GM21423 (cell line): Measurements from ENCODE around the gene PLEKHB1.

ENCODE experiments used
- ATAC-seq: cut with Tn5 transposase; IDR thresholded peaks from one replicate; pipeline ENCODE4 v1.9.1; 2021; ENCODE audit warnings: mild to moderate bottlenecking, moderate library complexity; ENCODE audit not compliant: unreplicated experiment

The PLEKHB1 gene, protein sequence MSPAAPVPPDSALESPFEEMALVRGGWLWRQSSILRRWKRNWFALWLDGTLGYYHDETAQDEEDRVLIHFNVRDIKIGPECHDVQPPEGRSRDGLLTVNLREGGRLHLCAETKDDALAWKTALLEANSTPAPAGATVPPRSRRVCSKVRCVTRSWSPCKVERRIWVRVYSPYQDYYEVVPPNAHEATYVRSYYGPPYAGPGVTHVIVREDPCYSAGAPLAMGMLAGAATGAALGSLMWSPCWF

DNA sequence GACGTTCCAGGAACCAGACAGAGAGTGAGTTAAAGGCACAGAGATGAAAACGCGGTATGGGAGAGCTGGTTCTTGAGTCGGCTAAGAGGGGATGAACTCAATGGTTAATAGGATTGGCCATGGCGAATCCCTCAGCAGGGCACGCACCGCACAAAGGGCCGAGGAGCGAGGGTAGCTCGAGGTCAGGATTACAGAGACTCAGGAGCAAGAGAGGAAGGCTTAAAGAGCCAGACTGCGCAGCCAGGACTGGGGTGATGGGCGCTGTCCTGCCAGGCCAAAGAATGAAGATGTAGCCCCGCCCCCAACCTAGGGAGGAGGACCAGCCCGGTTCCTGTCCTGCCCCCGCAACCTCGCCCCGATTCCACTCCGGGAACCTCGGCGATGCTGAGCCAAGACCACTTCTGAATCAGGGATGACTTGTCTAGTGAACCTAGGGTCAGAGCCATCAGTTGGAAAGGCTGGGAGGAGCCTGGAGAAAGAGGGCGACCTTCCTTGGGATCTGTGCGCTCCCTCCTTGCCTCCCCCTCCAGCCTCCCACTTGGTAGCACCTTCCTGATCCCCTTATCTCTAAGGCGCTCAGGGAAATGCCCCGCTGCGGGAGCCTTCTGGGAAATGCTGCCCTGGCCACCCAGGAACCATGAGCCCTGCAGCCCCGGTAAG is at the start of gene PLEKHB1:
Gene PLEKHB1, plus strand, starts transcription at position 610 of the 660 bp plus-strand sequence. Its CDS starts 28 bp downstream, at position 638.
- no peak for ATAC-seq

DNA sequence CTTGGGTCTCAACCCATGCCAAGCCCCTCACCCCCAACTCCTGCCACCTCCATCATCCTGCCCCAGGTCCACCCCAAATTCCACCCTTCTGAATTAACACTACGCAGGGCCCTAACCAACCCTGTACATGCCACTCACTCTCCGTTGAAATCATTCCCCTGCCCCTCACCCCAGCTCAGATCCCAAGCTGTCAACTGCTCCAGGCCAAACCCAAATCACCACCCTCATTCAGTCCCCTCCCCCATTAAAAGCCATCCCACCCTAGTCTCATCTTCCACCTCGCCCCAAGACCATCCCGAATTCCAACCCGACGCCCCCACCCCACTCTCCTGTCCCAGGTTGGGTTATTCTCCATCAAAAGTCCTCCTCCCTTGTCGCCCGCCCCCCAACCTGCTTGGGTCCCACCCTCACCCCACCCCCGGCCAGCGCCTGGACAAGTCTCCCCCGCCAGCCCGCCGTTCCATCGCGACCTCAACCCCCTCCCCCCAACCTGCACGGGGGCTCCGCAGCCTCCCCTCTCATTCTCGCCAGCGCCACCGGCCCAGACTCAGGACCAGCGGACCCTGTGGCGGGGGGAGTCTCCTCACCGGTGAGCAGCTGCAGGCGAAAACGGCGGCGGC is 48.9 kb upstream of the PLEKHB1 start:
- no peak for ATAC-seq

DNA sequence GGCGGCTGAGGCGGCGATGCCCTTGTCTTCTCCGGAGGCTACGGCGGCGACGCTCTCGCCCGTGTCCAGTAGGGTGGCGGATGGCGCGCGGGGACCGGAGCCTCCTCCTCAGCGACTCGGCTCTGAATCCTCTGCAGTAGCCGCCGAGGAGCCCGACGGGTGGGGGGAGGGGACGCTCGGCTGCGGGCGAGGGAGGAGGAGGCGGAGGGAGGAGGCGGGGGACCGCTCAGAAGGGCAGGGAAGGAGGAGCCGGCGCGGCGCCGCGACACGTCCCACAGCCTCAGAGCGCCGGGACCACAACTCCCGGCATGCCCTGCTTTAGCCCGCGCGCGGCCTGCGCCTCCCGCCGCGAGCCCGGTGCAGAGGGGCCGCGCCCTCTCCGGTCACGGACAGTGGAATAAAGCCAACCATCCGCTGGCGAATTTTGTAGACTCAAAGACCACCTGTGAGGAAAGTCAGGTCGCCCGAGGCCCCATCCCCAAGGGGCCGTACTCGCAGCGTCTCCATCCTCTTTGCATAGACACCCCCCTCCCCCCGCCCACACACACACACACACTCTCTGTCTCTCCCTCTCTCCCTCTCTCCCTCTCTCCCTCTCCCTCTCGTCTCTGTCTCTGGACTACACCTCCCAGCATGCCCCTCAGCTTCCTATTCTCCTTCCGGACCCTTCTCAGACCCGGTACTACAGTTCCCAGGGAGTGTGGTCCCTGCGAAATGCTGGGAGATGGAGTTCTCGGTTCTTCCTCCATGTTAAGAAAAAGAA is 48.2 kb upstream of the PLEKHB1 start, which contains the start of gene FAM168A:
Gene FAM168A, minus strand, starts transcription at position 157 of the 763 bp plus-strand sequence. CDS start 129,638 bp downstream, outside the sequence.
- ATAC-seq: peak; percentile 88

DNA sequence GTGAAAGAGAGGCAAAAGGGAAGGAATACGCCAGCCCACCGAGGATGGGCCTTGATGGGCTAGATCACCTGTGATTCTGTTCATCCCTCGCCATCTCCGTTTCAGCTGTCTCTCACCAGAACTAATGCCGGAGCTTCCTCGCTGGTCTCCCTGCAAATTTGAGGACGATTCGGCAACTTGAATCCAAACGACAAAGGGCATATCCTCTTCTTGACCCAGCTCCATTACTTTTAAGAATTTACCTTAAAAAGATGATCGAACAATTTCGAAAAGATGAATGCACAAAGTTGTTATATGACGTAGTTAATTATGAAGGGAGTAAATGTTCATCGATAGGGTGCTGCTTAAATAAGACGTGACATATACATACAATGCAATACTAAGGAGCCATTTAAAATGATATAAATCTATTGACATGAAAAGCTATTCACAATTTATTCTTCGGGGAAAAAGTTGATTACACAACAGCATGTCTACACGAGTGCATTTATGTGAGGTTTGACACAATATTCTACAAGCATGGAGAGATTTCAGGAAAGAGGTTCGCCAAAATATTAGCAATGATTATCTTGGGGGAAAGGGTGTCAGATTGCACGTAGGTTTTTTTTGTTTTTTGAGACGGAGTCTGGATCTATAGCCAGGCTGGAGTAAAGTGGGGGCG is 47.5 kb upstream of the PLEKHB1 start:
- no peak for ATAC-seq

DNA sequence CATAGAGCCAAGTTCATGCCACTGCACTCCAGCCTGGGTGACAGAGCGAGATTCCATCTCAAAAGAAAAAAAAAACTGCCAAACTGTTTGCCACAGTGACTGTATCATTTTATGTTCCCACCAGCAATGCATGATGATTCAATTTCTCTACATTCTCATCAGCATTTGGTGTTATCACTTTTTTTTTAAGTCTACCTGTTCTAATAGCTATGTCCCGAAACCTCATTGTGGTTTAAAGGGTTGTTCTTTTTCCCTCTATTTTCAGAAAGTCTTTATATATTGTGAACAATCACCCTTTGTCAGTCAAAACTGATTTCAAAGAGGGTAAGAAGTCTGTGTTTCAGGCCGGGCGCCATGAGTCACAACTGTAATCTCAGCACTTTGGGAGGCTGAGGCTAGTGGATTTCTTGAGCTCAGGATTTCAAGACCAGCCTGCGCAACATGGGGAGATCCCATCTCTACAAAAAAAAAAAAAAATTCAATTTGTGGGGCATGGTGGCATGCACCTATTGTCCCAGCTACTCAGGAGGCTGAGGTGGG is 33.7 kb upstream of the PLEKHB1 start:
- no peak for ATAC-seq

DNA sequence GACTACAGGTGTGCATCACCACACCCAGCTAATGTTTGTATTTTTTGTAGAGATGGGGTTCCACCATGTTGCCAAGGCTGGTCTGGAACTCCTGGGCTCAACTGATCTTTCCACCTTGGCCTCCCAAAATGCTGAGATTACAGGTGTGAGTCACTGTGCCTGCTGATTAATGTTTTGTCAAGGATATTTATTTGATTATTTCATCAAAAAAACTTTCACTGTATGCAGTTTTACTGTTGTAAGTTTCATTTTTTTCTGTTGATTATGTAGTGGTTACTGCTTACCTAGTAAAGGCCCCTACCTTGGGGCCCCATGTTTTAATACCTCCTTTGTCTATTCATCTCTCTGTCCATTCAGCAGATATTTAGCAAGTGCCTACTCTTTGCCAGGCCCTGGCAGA is 31.8 kb upstream of the PLEKHB1 start:
- no peak for ATAC-seq

DNA sequence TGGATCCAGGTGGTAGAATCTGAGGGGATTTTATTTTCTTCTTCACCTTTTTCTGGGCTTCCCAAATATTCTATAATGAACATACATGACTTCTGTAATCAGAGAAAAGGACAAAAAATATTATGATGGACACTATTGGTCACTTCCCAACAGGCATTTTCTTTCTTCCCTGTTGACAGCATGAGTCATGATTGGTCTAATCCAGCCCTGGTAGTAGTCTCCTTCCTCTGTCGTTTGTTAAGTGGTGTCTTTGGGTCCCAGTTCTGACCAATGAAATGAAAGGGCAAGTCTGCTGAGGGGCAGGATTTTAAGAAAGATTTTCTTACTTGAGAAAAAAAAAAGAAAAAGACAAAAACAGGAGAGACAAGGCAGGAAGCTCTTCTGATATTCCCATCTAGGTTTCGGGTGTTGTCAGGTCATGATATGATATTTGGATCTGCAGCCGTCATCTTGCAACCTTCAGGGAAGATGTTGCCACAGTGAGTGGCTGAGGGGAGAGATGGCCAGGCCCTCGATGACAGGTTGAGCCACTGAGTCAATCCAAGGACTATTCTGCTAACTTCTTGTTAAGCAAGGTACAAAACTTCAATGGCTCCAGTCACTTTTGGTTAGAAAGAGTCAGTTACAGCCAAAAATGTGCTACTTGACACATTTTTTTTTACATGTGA is 23.3 kb upstream of the PLEKHB1 start:
- no peak for ATAC-seq

DNA sequence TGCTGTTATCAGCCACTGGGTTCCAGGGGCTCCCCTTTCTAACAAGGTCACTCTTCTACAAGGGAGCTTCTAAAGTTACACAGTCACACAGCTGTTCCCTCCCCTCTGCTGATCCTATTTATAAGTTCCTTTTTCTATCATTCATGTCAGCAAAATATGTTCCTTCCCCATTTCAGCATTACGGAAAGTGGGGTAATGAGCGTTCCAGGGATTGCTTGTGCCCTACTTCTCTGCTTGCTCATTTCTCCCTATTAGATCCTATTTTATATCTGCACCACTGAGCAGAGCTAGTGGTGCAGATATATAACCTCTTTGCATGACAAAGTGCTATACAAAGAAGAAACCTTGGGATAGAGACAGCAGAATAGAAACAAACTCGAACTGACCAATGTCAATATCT is 22.7 kb upstream of the PLEKHB1 start:
- no peak for ATAC-seq

DNA sequence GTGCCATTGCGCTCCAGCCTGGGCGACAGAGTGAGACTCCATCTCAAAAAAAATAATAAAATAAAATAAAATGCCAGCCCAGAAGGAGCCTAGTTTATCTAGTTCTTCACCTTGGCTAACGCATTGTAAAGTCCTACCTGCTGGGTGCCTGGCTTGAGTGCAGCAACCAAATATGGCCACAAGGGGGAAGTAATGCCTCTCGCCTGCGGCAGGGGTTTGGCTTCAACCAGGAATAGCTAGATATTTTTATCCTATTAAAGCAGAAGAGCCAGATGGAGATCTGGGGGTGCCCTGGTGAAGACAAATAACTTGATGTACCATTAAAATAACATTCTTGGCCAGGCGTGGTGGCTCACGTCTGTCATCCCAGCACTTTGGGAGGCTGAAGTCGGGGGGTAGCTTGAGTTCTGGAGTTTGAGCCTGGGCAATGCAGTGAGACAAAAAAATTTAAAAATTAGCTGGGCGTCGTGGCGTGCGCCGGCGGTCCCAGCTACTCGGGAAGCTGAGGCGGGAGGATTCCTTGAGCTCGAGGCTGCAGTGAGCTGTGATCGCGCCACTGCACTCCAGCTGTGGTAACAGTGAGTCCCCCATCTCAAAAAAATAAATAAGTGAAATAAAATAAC is 20.6 kb upstream of the PLEKHB1 start:
- ATAC-seq: no peak

DNA sequence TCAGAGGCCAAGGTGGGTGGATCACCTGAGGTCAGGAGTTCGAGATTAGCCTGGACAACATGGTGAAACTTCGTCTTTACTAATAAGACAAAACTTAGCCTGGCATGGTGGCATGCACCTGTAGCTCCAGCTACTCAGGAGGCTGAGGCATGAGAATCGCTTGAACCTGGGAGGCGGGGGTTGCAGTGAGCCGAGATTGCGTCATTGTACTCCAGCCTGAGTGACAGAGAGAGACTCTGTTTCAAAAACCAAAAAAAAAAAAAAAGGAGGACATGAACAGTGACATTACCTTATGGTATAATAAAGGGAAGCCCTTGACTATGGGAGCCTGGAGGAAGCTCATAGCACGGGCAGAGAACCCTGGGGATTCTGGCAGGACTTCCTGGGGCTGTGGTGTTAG is 16.5 kb upstream of the PLEKHB1 start:
- no peak for ATAC-seq

DNA sequence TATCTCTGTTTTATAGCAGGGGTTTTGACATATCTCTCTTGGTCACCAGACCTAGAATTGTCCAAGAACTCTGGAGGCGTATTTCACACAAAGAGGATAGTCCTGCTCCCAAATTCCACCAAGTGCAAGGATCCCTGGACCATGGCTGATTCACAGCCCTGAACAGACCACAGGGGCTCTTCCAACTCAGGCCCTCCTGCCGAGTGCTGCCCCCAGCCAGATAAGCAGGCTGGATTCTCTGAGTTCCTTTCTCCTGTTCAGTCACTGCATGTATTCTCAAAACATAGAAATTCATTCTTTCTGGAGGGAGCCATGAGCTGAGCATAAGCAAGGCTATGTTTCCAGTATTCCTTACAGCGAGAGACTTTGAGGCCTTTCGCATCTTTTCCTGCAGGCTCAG is 13.4 kb upstream of the PLEKHB1 start:
- ATAC-seq: no peak

DNA sequence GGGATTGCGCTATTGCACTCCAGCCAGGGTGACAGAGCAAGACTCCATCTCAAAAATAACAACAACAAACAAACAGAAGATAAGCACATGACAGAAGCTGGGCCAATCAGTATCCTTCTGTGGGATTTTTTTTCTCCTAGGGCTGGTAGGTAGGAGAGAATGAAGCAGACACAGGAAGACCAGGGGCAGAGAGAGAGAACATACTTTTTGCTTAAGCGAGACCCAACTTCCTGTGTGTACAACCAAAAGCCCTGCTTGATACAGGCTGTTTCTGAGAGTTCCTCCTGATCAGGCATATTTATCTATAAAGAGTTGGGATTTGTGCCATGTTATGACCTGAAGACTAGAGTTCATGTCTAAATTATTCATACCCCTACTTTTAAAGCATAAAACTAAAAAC is 12.4 kb upstream of the PLEKHB1 start:
- no peak for ATAC-seq

DNA sequence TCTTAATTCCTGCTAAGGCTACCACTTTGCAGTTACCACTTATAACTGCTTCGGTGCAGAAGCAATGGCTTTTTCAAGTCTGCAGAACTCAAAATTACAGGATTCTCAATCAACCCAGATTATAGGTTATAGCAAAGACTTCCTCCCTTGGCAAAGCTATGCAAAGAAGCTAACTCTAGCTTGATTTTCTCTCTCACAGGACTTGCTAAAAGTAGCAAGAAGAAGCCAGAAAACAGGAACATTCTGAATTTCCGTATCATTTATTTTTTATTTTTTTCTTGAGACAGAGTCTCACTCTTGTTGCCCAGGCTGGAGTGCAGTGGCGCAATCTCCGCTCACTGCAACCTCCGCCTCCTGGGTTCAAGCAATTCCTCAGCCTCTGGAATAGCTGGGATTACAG is 10.7 kb upstream of the PLEKHB1 start:
- no peak for ATAC-seq

DNA sequence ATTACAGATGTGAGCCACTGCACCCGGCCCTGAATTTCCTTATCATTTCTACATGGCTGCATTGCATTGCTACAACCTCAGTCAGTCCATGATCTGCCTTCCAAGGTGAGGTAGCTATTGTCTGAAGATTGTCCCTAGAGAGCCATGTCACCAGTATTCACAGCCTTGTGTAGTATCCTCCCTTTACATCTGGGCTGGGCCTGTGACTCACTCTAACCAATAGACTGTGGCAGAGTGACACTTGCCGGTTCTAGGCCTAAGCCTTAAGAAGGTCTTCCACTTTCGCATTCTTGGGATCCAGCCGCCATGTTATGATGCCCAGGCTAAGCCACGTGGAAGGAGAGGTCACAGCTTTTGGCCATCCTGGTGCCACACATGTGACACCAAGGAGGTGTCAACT is 10.1 kb upstream of the PLEKHB1 start:
- no peak for ATAC-seq

DNA sequence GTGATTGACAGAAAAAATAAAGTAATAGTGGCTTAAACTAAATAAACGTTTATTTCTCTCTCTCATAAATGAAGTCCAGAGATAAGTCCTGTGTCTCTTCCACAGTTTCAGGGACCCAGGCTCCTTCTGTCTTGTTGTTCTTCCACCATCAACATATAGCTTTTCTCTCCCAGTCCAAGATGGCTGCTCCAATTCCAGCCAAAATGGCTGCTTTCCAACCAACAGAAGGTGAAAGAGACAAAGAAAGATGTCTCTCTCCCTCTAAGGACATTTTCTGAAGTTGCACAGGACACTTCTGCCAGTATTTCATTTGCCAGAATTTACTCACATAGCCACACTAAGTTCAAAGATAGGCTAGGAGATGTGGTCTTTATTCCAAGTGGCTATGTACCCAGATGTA is 9.4 kb upstream of the PLEKHB1 start:
- no peak for ATAC-seq

DNA sequence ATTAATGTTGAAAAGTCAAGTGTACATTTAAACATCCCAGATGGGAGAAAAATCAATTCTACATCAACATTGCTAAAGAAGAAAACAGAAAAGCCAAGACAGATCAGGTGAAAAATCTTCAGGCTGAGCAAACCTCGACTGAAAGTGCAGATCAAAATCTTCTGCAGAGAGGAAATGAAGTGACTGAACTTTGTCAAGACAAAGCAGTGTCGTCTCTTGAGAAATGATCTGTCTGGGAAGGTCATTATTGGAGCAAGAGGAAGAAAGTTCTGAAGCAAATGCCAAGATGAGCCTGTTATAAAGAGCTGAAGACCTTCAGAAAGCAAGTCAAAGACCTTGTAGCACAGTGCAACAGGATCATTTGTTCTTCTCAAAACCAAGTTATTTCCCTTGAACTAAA is 5.8 kb upstream of the PLEKHB1 start:
- no peak for ATAC-seq

DNA sequence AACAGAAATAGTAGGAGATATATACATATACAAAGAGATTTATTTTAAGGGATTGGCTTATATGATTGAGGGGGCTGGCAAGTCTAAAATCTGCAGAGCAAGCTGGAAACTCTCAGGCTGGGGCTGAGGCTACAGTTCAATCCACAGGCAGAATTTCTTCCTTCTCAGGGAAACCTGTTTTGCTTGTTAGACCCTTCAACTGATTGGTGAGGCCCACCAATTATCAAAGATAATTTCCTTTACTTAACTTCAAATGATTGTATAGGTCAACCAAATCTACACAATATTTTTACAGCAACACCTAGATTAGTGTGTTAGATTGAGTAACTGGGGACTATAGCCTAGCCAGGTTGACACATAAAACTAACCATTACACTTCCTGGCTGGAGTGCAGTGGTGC is 4.7 kb upstream of the PLEKHB1 start:
- ATAC-seq: no peak

DNA sequence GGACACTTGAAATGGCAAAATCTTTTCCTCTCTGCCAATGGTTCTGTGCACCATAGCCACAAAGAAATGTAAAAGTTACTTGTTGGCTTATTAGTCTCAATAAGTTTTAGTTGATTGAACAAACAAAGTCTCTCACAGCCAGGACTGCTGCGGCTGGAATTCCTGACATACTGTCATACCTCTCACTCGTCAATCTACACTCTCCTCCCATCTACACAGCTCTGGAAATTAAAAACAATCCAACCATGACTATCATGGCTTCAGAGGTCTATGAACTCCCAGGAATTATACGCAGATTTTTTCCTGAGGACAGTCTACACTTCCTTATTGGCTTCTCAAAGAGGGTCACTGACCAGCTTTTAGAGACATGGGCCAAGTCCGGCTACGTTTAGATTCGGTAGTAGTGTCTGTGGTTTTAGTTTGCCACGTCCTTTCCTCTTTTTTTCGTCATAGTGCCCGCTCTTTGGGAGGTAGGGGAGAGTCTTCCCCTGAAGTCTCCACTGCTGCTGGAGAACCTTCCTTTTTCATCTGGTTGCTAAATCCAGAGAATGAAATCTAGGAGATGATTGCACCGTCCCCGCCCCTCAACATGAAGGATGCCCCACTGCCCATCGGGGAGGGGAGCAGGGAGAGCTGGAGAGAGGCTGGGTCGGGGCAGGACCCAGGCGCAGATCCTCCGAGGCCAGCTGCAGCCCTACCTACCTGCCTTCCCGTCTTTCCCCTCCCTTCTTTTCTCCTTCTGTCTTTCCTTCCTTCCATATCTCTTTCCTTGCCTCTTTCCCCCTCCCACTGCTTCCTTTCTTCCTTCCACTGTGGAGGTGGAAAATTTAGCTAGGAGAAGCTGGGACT is 1.0 kb upstream of the PLEKHB1 start:
- ATAC-seq: no peak
